Measurements from ENCODE around the gene MAGEF1. TPM values are rescaled to one million over a fixed set of nuclear protein-coding genes. Genes with fewer than 3 reads are reported as not detected.

Gene MAGEF1
- total and polyA plus RNA-seq, 11 donors, result 24.7 to 36.4 (median 31.8) TPM

GRCh38 chr3:184745526-184745925 lies 33.7 kb upstream of the MAGEF1 start:
- 73 to 87% (median 80%) methylated on average over 11 of the region's 11 CpGs for WGBS, 4 donors
- Histone ChIP-seq H3K4me3 (no peak overlapping the region), H3K27me3 (peaks cover 0 to 16% (median 0%) of the 10 kb centered on the region in 9 donors), H3K4me1 (peaks cover 0 to 5% (median 0%) of the 10 kb centered on the region in 12 donors), H3K36me3 (no peaks in the 10 kb centered on the region), H3K9me3 (no peaks in the 10 kb centered on the region), H3K27ac (no peak overlapping the region)
- no peak for TF ChIP-seq POLR2A (IDR thresholded peaks at IDR 0.05)
- TF ChIP-seq CTCF (IDR thresholded peaks at IDR 0.05), result no peak
- ATAC-seq (no peak), DNase-seq (no peak)
- intact Hi-C loops (cut with DNase I), result no loop called here

GRCh38 chr3:184743248-184743647 lies 31.4 kb upstream of the MAGEF1 start:
- Histone ChIP-seq H3K27ac (no peak overlapping the region), H3K9me3 (no peaks in the 10 kb centered on the region), H3K36me3 (no peaks in the 10 kb centered on the region), H3K4me3 (no peak overlapping the region), H3K4me1 (peaks cover 0 to 3% (median 0%) of the 10 kb centered on the region in 12 donors), H3K27me3 (peaks cover 0 to 8% (median 0%) of the 10 kb centered on the region in 9 donors)
- no peak for DNase-seq
- 90 to 93% (median 90%) methylated on average over 3 of the region's 3 CpGs for WGBS, 4 donors
- no peak for ATAC-seq
- intact Hi-C loops (cut with DNase I), result no loop called here
- no peak for TF ChIP-seq POLR2A (IDR thresholded peaks at IDR 0.05)
- TF ChIP-seq CTCF (IDR thresholded peaks at IDR 0.05), result no peak

GRCh38 chr3:184742676-184743135 lies 30.8 kb upstream of the MAGEF1 start:
- peak in 1 of 5 donors; percentile 10 for DNase-seq
- Histone ChIP-seq H3K36me3 (no peaks in the 10 kb centered on the region), H3K4me3 (no peak overlapping the region), H3K9me3 (no peaks in the 10 kb centered on the region), H3K27ac (peak overlapping the region in 1 of 12 donors; percentile 22), H3K4me1 (peaks cover 0 to 8% (median 0%) of the 10 kb centered on the region in 12 donors), H3K27me3 (peaks cover 0 to 2% (median 0%) of the 10 kb centered on the region in 9 donors)
- ATAC-seq, result no peak
- TF ChIP-seq POLR2A (IDR thresholded peaks at IDR 0.05) (no peak), CTCF (IDR thresholded peaks at IDR 0.05) (no peak)
- intact Hi-C loops (cut with DNase I), result no loop called here
- 64 to 82% (median 70%) methylated on average over 4 of the region's 4 CpGs for WGBS, 4 donors

GRCh38 chr3:184741798-184742675 lies 30.2 kb upstream of the MAGEF1 start:
- H3K4me3 ChIP-seq, result no peak overlapping the region
- H3K4me1 ChIP-seq, result peaks cover 0 to 9% (median 0%) of the 10 kb centered on the region in 12 donors
- TF ChIP-seq CTCF (IDR thresholded peaks at IDR 0.05) (no peak), POLR2A (IDR thresholded peaks at IDR 0.05) (no peak)
- intact Hi-C loops (cut with DNase I), result no loop called here
- no peaks in the 10 kb centered on the region for H3K36me3 ChIP-seq
- 78 to 87% (median 81%) methylated on average over 12 of the region's 12 CpGs for WGBS, 4 donors
- H3K27ac ChIP-seq, result peak overlapping the region in 1 of 12 donors; percentile 22
- ATAC-seq (no peak), DNase-seq (peak in 1 of 5 donors; percentile 9)
- H3K9me3 ChIP-seq, result no peaks in the 10 kb centered on the region
- H3K27me3 ChIP-seq, result peaks cover 0 to 2% (median 0%) of the 10 kb centered on the region in 9 donors
